GM23338 (cell line): ENCODE data around the gene RNF213. TPM values are rescaled to one million over a fixed set of nuclear protein-coding genes. Genes with fewer than 3 reads are reported as not detected.
"Not testable (repeated sequence)": the region's sequence is repeated elsewhere in the genome, so short reads cannot be mapped to it uniquely, and the experiment has no call there.

Experiments
- ATAC-seq: fragments of 200-7000 bp; cut with Tn5 transposase; 3 replicates; pipeline ENCODE4 v1.9.1; 2020
- DNase-seq: peaks from one replicate; pipeline ENCODE4 v3.0.0-alpha.2; 2015; ENCODE audit warnings: low spot score
- H2AFZ ChIP-seq: fragments of 200-600 bp; sonication (generic); 2 replicates; pipeline ENCODE4 v1.8.0; 2016; ENCODE audit warnings: antibody characterized with exemption, mild to moderate bottlenecking, moderate library complexity
- H3F3A ChIP-seq: fragments of 200-600 bp; sonication (generic); replicated peaks from 2 replicates; pipeline ENCODE4 v1.8.0; 2017; ENCODE audit warnings: antibody characterized with exemption, mixed run types, low read depth
- H3K27ac ChIP-seq: fragments of 200-600 bp; sonication (generic); 2 replicates; pipeline ENCODE4 v1.6.1; 2016; ENCODE audit warnings: low read depth
- H3K27me3 ChIP-seq: fragments of 200-600 bp; sonication (generic); 2 replicates; pipeline ENCODE4 v1.8.0; 2016; ENCODE audit warnings: mild to moderate bottlenecking, mixed run types, moderate library complexity; ENCODE audit not compliant: insufficient read depth
- H3K36me3 ChIP-seq: fragments of 200-600 bp; sonication (generic); 2 replicates; pipeline ENCODE4 v1.8.0; 2016; ENCODE audit warnings: mild to moderate bottlenecking; ENCODE audit not compliant: insufficient read depth
- H3K4me1 ChIP-seq: fragments of 200-600 bp; sonication (generic); 2 replicates; pipeline ENCODE4 v1.8.0; 2016; ENCODE audit warnings: mild to moderate bottlenecking, moderate library complexity; ENCODE audit not compliant: insufficient read depth
- H3K4me2 ChIP-seq: fragments of 200-600 bp; sonication (generic); 2 replicates; pipeline ENCODE4 v1.7.1; 2017; ENCODE audit warnings: mixed run types
- H3K4me3 ChIP-seq: fragments of 200-600 bp; sonication (generic); 2 replicates; pipeline ENCODE4 v1.6.1; 2016; ENCODE audit warnings: mixed run types
- H3K79me2 ChIP-seq: fragments of 200-600 bp; sonication (generic); replicated peaks from 2 replicates; pipeline ENCODE4 v1.8.0; 2017; ENCODE audit warnings: mild to moderate bottlenecking; ENCODE audit not compliant: insufficient read depth
- H3K9me2 ChIP-seq: fragments of 200-600 bp; sonication (generic); 2 replicates; pipeline ENCODE4 v1.8.0; 2017; ENCODE audit not compliant: insufficient read depth
- H4K20me1 ChIP-seq: fragments of 200-600 bp; sonication (generic); replicated peaks from 2 replicates; pipeline ENCODE4 v1.8.0; 2017; ENCODE audit warnings: mild to moderate bottlenecking; ENCODE audit not compliant: insufficient read depth
- H3K27ac Mint-ChIP-seq: 2 replicates; pipeline ENCODE4 v1.8.0; 2020; ENCODE audit warnings: inconsistent platforms, mild to moderate bottlenecking, moderate library complexity, mixed read lengths
- H3K27me3 Mint-ChIP-seq: 3 replicates; pipeline ENCODE4 v1.8.0; 2022; ENCODE audit warnings: low read depth, mild to moderate bottlenecking, moderate library complexity, mixed read lengths, inconsistent platforms; ENCODE audit not compliant: insufficient read depth, poor library complexity
- H3K36me3 Mint-ChIP-seq: 3 replicates; pipeline ENCODE4 v1.8.0; 2021; ENCODE audit warnings: low read depth, mild to moderate bottlenecking, inconsistent platforms, moderate library complexity, mixed read lengths
- H3K4me1 Mint-ChIP-seq: 3 replicates; pipeline ENCODE4 v1.8.0; 2020; ENCODE audit warnings: mild to moderate bottlenecking, inconsistent platforms, mixed read lengths
- H3K4me3 Mint-ChIP-seq: 3 replicates; pipeline ENCODE4 v1.8.0; 2021; ENCODE audit warnings: moderate library complexity, mild to moderate bottlenecking, inconsistent platforms, mixed read lengths
- H3K9me3 Mint-ChIP-seq: 3 replicates; pipeline ENCODE4 v1.8.0; 2020; ENCODE audit warnings: moderate library complexity, mild to moderate bottlenecking, inconsistent platforms, mixed read lengths
- CREB1 ChIP-seq: fragments of 250-450 bp; sonication (Bioruptor Pico); IDR thresholded peaks from 2 replicates; pipeline ENCODE4 v1.5.0; 2020; ENCODE audit warnings: low read depth, mild to moderate bottlenecking, moderate library complexity
- CTCF ChIP-seq, 2 experiments: fragments of 200-600 bp in 1 of 2; sonication (generic) in 1 of 2; conservative IDR thresholded peaks; 2 replicates each; pipeline versions ENCODE4 v1.5.1 to v1.6.1; 2016 to 2017; ENCODE audit warnings: antibody characterized with exemption in 2 of 2, low read depth in 2 of 2, mild to moderate bottlenecking in 2 of 2, moderate library complexity in 1 of 2
- EZH2 ChIP-seq: fragments of 200-600 bp; sonication (generic); IDR thresholded peaks from one replicate; pipeline ENCODE4 v1.8.0; 2017; ENCODE audit warnings: antibody characterized with exemption, mild to moderate bottlenecking, low read depth; ENCODE audit not compliant: unreplicated experiment
- EZH2phosphoT487 ChIP-seq: fragments of 200-600 bp; sonication (generic); IDR thresholded peaks from one replicate; pipeline ENCODE4 v1.8.1; 2018; ENCODE audit warnings: antibody characterized with exemption; ENCODE audit not compliant: unreplicated experiment
- JUNB ChIP-seq: IDR thresholded peaks from one replicate; pipeline ENCODE4 v1.6.1; 2016; ENCODE audit warnings: antibody characterized with exemption; ENCODE audit not compliant: unreplicated experiment
- NANOG ChIP-seq: IDR thresholded peaks from 2 replicates; pipeline ENCODE4 v1.6.1; 2016; ENCODE audit warnings: antibody characterized with exemption, borderline replicate concordance
- REST ChIP-seq: IDR thresholded peaks from one replicate; pipeline ENCODE4 v1.6.1; 2018; ENCODE audit warnings: antibody characterized with exemption; ENCODE audit not compliant: unreplicated experiment
- STAT1 ChIP-seq: IDR thresholded peaks from one replicate; pipeline ENCODE4 v1.6.1; 2016; ENCODE audit warnings: antibody characterized with exemption; ENCODE audit not compliant: unreplicated experiment
- ZNF114 ChIP-seq: fragments of 250-450 bp; sonication (Bioruptor Pico); IDR thresholded peaks from 2 replicates; pipeline ENCODE4 v1.5.0; 2020; ENCODE audit warnings: mild to moderate bottlenecking, moderate library complexity
- polyA plus RNA-seq: library from polyadenylated mRNA; unstranded; fragments of >200 nt; fragmentation: Nextera tagmentation; extraction: Ambion mirVana; gene quantifications from 2 replicates; pipeline ENCODE4 v1.2.1, GENCODE V29; 2016
- total RNA-seq: library from RNA; depleted of rRNA; stranded (reverse); fragments of >200 nt; shearing (Covaris generic); gene quantifications from 2 replicates; pipeline ENCODE4 v1.2.3, GENCODE V29; 2014

RNF213 gene
- total and polyA plus RNA-seq, 2 experiments from 2014 or later, result 21.2 to 67.2 TPM

- Histone ChIP-seq H3K27ac (no peak overlapping the region), H3K9me2 (no peaks in the 10 kb centered on the region), H3K27me3 (no peaks in the 10 kb centered on the region), H3K4me1 (no peaks in the 10 kb centered on the region), H3K36me3 (no peaks in the 10 kb centered on the region), H3F3A (no peaks in the 10 kb centered on the region), H4K20me1 (no peaks in the 10 kb centered on the region), H3K4me2 (no peak overlapping the region), H3K79me2 (no peaks in the 10 kb centered on the region), H2AFZ (no peak overlapping the region), H3K4me3 (no peak overlapping the region)
- Mint-ChIP-seq H3K4me3 (no peak overlapping the region), H3K27ac (no peak overlapping the region), H3K9me3 (no peaks in the 10 kb centered on the region), H3K27me3 (peaks cover 2% of the 10 kb centered on the region), H3K36me3 (no peaks in the 10 kb centered on the region), H3K4me1 (peaks cover 4% of the 10 kb centered on the region; the same call in 2 of the 3 replicates)
- ATAC-seq, result no peak
- TF ChIP-seq JUNB (no peak), EZH2phosphoT487 (no peak), REST (no peak), CTCF (conservative IDR thresholded peaks at IDR 0.05; ENCODE audit: low read depth in 2 of 2) (no peak), CREB1 (CRISPR knock-in tag) (no peak), ZNF114 (CRISPR knock-in tag) (no peak)
- DNase-seq, result no peak
These were observed 142.3 kb downstream of the RNF213 start for GRCh38 chr17:80402959-80403358.

- no peak overlapping the region for H2AFZ ChIP-seq
- H3K36me3 Mint-ChIP-seq, result no peaks in the 10 kb centered on the region
- no peaks in the 10 kb centered on the region for H4K20me1 ChIP-seq
- no peaks in the 10 kb centered on the region for H3K27me3 ChIP-seq
- no peak overlapping the region for H3K4me3 Mint-ChIP-seq
- no peak for ATAC-seq
- no peak overlapping the region for H3K4me2 ChIP-seq
- H3K79me2 ChIP-seq, result no peaks in the 10 kb centered on the region
- H3K27ac ChIP-seq, result no peak overlapping the region
- no peaks in the 10 kb centered on the region for H3K9me3 Mint-ChIP-seq
- H3K4me3 ChIP-seq, result no peak overlapping the region
- H3K27ac Mint-ChIP-seq, result no peak overlapping the region
- H3K36me3 ChIP-seq, result no peaks in the 10 kb centered on the region
- DNase-seq, result no peak
- H3K27me3 Mint-ChIP-seq, result no peaks in the 10 kb centered on the region
- TF ChIP-seq NANOG, result no peak
- TF ChIP-seq STAT1, result no peak
- TF ChIP-seq EZH2, result no peak
- no peak for TF ChIP-seq ZNF114 (CRISPR knock-in tag)
- TF ChIP-seq EZH2phosphoT487, result no peak
- no peaks in the 10 kb centered on the region for H3F3A ChIP-seq
- no peaks in the 10 kb centered on the region for H3K4me1 ChIP-seq
- H3K4me1 Mint-ChIP-seq, result no peaks in the 10 kb centered on the region
- no peaks in the 10 kb centered on the region for H3K9me2 ChIP-seq
These were observed 145.5 kb downstream of the RNF213 start for GRCh38 chr17:80406146-80406545.

GRCh38 chr17:80407917-80408316, 147.3 kb downstream of the RNF213 start:
- H3K4me2 ChIP-seq, H3K27ac Mint-ChIP-seq, ATAC-seq, H3K4me1 Mint-ChIP-seq, H3K4me1 ChIP-seq, H3K9me2 ChIP-seq, H3K27ac ChIP-seq, H3K9me3 Mint-ChIP-seq, H3F3A ChIP-seq, H3K4me3 ChIP-seq, H3K36me3 ChIP-seq, DNase-seq, H2AFZ ChIP-seq, H3K27me3 Mint-ChIP-seq, H3K79me2 ChIP-seq, H4K20me1 ChIP-seq, H3K27me3 ChIP-seq, H3K36me3 Mint-ChIP-seq, H3K4me3 Mint-ChIP-seq: not testable (repeated sequence)
